ENCODE measurements around the gene PLIN3.
"Not testable (repeated sequence)": the region's sequence is repeated elsewhere in the genome, so short reads cannot be mapped to it uniquely, and the experiment has no call there.

DNA sequence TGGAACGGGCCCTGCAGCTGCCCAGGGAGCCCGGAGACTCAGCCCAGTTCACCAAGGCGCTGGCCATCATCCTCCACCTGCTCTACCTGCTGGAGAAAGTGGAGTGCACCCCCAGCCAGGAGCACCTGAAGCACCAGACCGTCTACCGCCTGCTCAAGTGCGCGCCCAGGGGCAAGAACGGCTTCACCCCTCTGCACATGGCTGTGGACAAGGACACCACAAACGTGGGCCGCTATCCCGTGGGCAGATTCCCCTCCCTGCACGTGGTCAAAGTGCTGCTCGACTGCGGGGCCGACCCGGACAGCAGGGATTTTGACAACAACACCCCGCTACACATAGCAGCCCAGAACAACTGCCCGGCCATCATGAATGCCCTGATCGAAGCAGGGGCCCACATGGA is 74.2 kb downstream of the PLIN3 start:
- TF ChIP-seq, protein P1, sequence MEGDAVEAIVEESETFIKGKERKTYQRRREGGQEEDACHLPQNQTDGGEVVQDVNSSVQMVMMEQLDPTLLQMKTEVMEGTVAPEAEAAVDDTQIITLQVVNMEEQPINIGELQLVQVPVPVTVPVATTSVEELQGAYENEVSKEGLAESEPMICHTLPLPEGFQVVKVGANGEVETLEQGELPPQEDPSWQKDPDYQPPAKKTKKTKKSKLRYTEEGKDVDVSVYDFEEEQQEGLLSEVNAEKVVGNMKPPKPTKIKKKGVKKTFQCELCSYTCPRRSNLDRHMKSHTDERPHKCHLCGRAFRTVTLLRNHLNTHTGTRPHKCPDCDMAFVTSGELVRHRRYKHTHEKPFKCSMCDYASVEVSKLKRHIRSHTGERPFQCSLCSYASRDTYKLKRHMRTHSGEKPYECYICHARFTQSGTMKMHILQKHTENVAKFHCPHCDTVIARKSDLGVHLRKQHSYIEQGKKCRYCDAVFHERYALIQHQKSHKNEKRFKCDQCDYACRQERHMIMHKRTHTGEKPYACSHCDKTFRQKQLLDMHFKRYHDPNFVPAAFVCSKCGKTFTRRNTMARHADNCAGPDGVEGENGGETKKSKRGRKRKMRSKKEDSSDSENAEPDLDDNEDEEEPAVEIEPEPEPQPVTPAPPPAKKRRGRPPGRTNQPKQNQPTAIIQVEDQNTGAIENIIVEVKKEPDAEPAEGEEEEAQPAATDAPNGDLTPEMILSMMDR (conservative IDR thresholded peaks at IDR 0.05): not testable (repeated sequence)
- TF ChIP-seq ZFX (IDR thresholded peaks at IDR 0.05): not testable (repeated sequence)

Measured in C4-2B (cell line).